B cell (primary cell): Measurements from ENCODE around the gene HCST. TPM values are rescaled to one million over a fixed set of nuclear protein-coding genes. Genes with fewer than 3 reads are reported as not detected.

ENCODE experiments used
- ATAC-seq: fragments of 200-7000 bp; cut with Tn5 transposase; one replicate; pipeline ENCODE4 v1.10.0; 2021; ENCODE audit warnings: low read depth, mild to moderate bottlenecking, moderate number of reproducible peaks, moderate library complexity
- CTCF ChIA-PET: fragments of 350-600 bp; sonication (Branson Sonifier 250); formaldehyde crosslinking; loops from one replicate; lab custom pipeline; 2021; ENCODE audit warnings: antibody characterized with exemption, inconsistent platforms; lab: Charles Lee
- POLR2A ChIA-PET: fragments of 350-600 bp; sonication (Branson Sonifier 250); formaldehyde crosslinking; loops from one replicate; lab custom pipeline; 2021; ENCODE audit warnings: antibody characterized with exemption; lab: Charles Lee
- DNase-seq: peaks from one replicate; pipeline ENCODE4 v3.0.0; 2013
- H2AFZ ChIP-seq: 2 replicates; pipeline ENCODE4 v1.6.1; 2012; ENCODE audit warnings: mild to moderate bottlenecking, low read depth, low read length; ENCODE audit not compliant: insufficient read depth, poor library complexity, severe bottlenecking
- H3K27ac ChIP-seq, 2 donors: 1 replicate in 1 of 2; 2 replicates in 1 of 2; pipeline ENCODE4 v1.5.1; 2012 to 2013; ENCODE audit warnings: low read length in 2 of 2, mild to moderate bottlenecking in 2 of 2, moderate library complexity in 1 of 2
- H3K27me3 ChIP-seq, 4 experiments: fragments of 200-600 bp in 1 of 4; sonication (generic) in 1 of 4; replicated peaks in 1 of 4; 1 replicate in 2 of 4; 2 replicates in 2 of 4; pipeline versions ENCODE4 v1.6.1 to v1.7.0; 2013 to 2016; ENCODE audit warnings: low read length in 3 of 4, mild to moderate bottlenecking in 2 of 4, mixed read lengths in 1 of 4, moderate library complexity in 1 of 4; ENCODE audit not compliant: insufficient read depth in 4 of 4, control insufficient read depth in 3 of 4; ENCODE audit errors: control extremely low read depth in 1 of 4
- H3K36me3 ChIP-seq, 2 experiments: replicated peaks in 1 of 2; 1 replicate in 1 of 2; 2 replicates in 1 of 2; pipeline versions ENCODE4 v1.6.1 to v1.7.1; 2013; ENCODE audit warnings: low read length in 1 of 2; ENCODE audit not compliant: insufficient read depth in 2 of 2, control insufficient read depth in 1 of 2; ENCODE audit errors: control extremely low read depth in 1 of 2, extremely low read depth in 1 of 2
- H3K4me1 ChIP-seq, 2 donors: fragments of 200-600 bp in 1 of 2; sonication (generic) in 1 of 2; 1 replicate in 1 of 2; 2 replicates in 1 of 2; pipeline versions ENCODE4 v1.5.1 to v1.6.1; 2013 to 2017; ENCODE audit warnings: low read length in 2 of 2; ENCODE audit not compliant: control insufficient read depth in 2 of 2, insufficient read depth in 2 of 2
- H3K4me2 ChIP-seq: replicated peaks from 2 replicates; pipeline ENCODE3; 2012; ENCODE audit warnings: mild to moderate bottlenecking, low read depth, low read length; ENCODE audit not compliant: poor library complexity, severe bottlenecking
- H3K4me3 ChIP-seq, 5 experiments: fragments of 200-600 bp in 1 of 5; sonication (generic) in 1 of 5; 1 replicate in 3 of 5; 2 replicates in 2 of 5; pipeline versions ENCODE4 v1.5.1 to v1.7.0; 2011 to 2016; ENCODE audit warnings: low read length in 4 of 5, mild to moderate bottlenecking in 4 of 5, low read depth in 2 of 5, control low read depth in 1 of 5, moderate library complexity in 1 of 5; ENCODE audit not compliant: insufficient read depth in 1 of 5; ENCODE audit errors: control extremely low read depth in 1 of 5, extremely low read depth in 1 of 5
- H3K79me2 ChIP-seq: fragments of 200-600 bp; sonication (generic); one replicate; pipeline ENCODE4 v1.6.0; 2016; ENCODE audit warnings: low read length; ENCODE audit not compliant: control insufficient read depth, insufficient read depth
- H3K9ac ChIP-seq: fragments of 200-600 bp; sonication (generic); 2 replicates; pipeline ENCODE4 v1.6.1; 2017; ENCODE audit warnings: mild to moderate bottlenecking, low read length, moderate library complexity
- H3K9me3 ChIP-seq, 3 donors: one replicate each; pipeline versions ENCODE4 v1.6.1 to v1.7.1; 2013; ENCODE audit warnings: low read length in 2 of 3; ENCODE audit not compliant: control insufficient read depth in 2 of 3, insufficient read depth in 1 of 3; ENCODE audit errors: control extremely low read depth in 1 of 3
- H4K20me1 ChIP-seq: 2 replicates; pipeline ENCODE4 v1.6.0; 2012; ENCODE audit warnings: mild to moderate bottlenecking, low read length; ENCODE audit not compliant: insufficient read depth, control insufficient read depth, poor library complexity, severe bottlenecking
- H3K27ac Mint-ChIP-seq: one replicate; pipeline ENCODE4 v1.8.0; 2021; ENCODE audit warnings: mixed read lengths
- H3K27me3 Mint-ChIP-seq: one replicate; pipeline ENCODE4 v1.8.0; 2021; ENCODE audit warnings: mixed read lengths
- H3K4me1 Mint-ChIP-seq: one replicate; pipeline ENCODE4 v1.8.0; 2021; ENCODE audit warnings: mixed read lengths
- H3K4me3 Mint-ChIP-seq: one replicate; pipeline ENCODE4 v1.8.0; 2021; ENCODE audit warnings: mixed read lengths
- H3K9me3 Mint-ChIP-seq: one replicate; pipeline ENCODE4 v1.8.0; 2022; ENCODE audit warnings: mixed read lengths; ENCODE audit not compliant: insufficient read depth
- CTCF ChIP-seq: fragments of 200-600 bp; IDR thresholded peaks from one replicate; pipeline ENCODE4 v1.8.0; 2022; ENCODE audit warnings: antibody characterized with exemption, mild to moderate bottlenecking
- EZH2 ChIP-seq: IDR thresholded peaks from 2 replicates; pipeline ENCODE4 v1.6.1; 2012; ENCODE audit warnings: borderline replicate concordance, low read depth, mild to moderate bottlenecking, moderate library complexity, low read length; ENCODE audit not compliant: insufficient read depth, poor library complexity, severe bottlenecking
- WGBS: methylation state at CpG from one replicate; pipeline ENCODE4 v1.1.5; 2013; ENCODE audit warnings: missing lambda C conversion rate; ENCODE audit not compliant: insufficient coverage; 5-methylcytosine and 5-hydroxymethylcytosine counted together
- intact Hi-C: fragments of 100-400 bp; cut with micrococcal nuclease; formaldehyde crosslinking; loops from one replicate; pipeline ENCODE4 v1.10.0; 2022
- polyA plus RNA-seq: library from polyadenylated mRNA; depleted of rRNA; stranded (reverse); fragments of >200 nt; gene quantifications from 2 replicates; pipeline ENCODE4 v1.2.3, GENCODE V29; 2012
- total RNA-seq, 2 donors: library from RNA; stranded (reverse); fragments of 120-200 nt in 1 of 2; gene quantifications; 1 replicate in 1 of 2; 2 replicates in 1 of 2; pipeline versions ENCODE4 v1.2.3 to v1.2.4, GENCODE V29; 2013 to 2022

HCST gene
- total and polyA plus RNA-seq, 2 donors (not counting 1 experiment from before 2014, with no cell fraction given): 4.8 to 40.6 TPM

- Mint-ChIP-seq H3K27me3 (no peaks in the 10 kb centered on the region), H3K4me1 (peaks cover 5% of the 10 kb centered on the region), H3K4me3 (no peak overlapping the region), H3K9me3 (no peaks in the 10 kb centered on the region), H3K27ac (no peak overlapping the region)
- TF ChIP-seq EZH2: no peak
- TF ChIP-seq CTCF: no peak
- H3K4me2 ChIP-seq: no peak overlapping the region
- no peak overlapping the region for H3K27ac ChIP-seq
- 85% methylated on average over 4 of the region's 6 CpGs for WGBS
- no peaks in the 10 kb centered on the region for H4K20me1 ChIP-seq
- CTCF ChIA-PET: interaction anchor here (1.3 kb wide), 1 partner anchor 10 kb away, joined by 3 read pairs; no protein-coding TSS in a partner anchor
- H3K4me3 ChIP-seq: no peak overlapping the region
- H3K4me1 ChIP-seq: no peaks in the 10 kb centered on the region
- H3K9me3 ChIP-seq: peaks cover 0 to 9% (median 0%) of the 10 kb centered on the region in 3 donors
- no peaks in the 10 kb centered on the region for H3K27me3 ChIP-seq
- H3K79me2 ChIP-seq: no peaks in the 10 kb centered on the region
- POLR2A ChIA-PET: interaction anchor here (1.7 kb wide), 1 partner anchor 12 kb away, joined by 4 read pairs; no protein-coding TSS in a partner anchor
- DNase-seq (no peak), ATAC-seq (no peak)
- H3K36me3 ChIP-seq: no peaks in the 10 kb centered on the region
- no peak overlapping the region for H3K9ac ChIP-seq
- no peak overlapping the region for H2AFZ ChIP-seq
- intact Hi-C loops: no loop called here
Observed at GRCh38 chr19:35921012-35921411, 18.7 kb downstream of the HCST start.

GRCh38 chr19:35925501-35925900 is 23.2 kb downstream of the HCST start:
- Mint-ChIP-seq H3K27me3 (no peaks in the 10 kb centered on the region), H3K9me3 (no peaks in the 10 kb centered on the region), H3K27ac (peak overlapping the region; percentile 2), H3K4me3 (no peak overlapping the region), H3K4me1 (peaks cover 32% of the 10 kb centered on the region)
- Histone ChIP-seq H3K4me2 (no peak overlapping the region), H3K36me3 (no peaks in the 10 kb centered on the region), H3K4me3 (no peak overlapping the region), H3K9me3 (peaks cover 0 to 9% (median 0%) of the 10 kb centered on the region in 3 donors), H3K79me2 (no peaks in the 10 kb centered on the region), H3K27me3 (no peaks in the 10 kb centered on the region), H4K20me1 (no peaks in the 10 kb centered on the region), H3K4me1 (peaks cover 24 to 33% of the 10 kb centered on the region in 2 donors), H2AFZ (no peak overlapping the region), H3K27ac (no peak overlapping the region), H3K9ac (no peak overlapping the region)
- no peak for DNase-seq
- ChIA-PET CTCF (interaction anchor here (1.4 to 4.2 kb wide), 3 partner anchors 10 to 42 kb away, joined by 3 to 15 read pairs (median 4); no protein-coding TSS in a partner anchor), POLR2A (interaction anchor here (0.6 to 1.3 kb wide), 2 partner anchors 16 to 42 kb away, joined by 3 to 6 read pairs; no protein-coding TSS in a partner anchor)
- intact Hi-C loops: no loop called here
- ATAC-seq: no peak
- WGBS: 93% methylated on average over 1 of the region's 3 CpGs
- no peak for TF ChIP-seq EZH2
- no peak for TF ChIP-seq CTCF
